Measurements from ENCODE around the gene ERBB4.

ERBB4 gene

GRCh38 chr2:212337486-212338343 lies 200.9 kb downstream of the ERBB4 start:
- no peak overlapping the region for H3K4me3 ChIP-seq (replicated peaks in 1 of 2; ENCODE audit: low read depth in 2 of 2, low read length in 2 of 2)
- DNase-seq (ENCODE audit: low read depth in 2 of 2): no peak
- no peak for TF ChIP-seq CTCF (IDR thresholded peaks at IDR 0.05; ENCODE audit: low read depth, low read length)

- H3K4me3 ChIP-seq (replicated peaks in 1 of 2; ENCODE audit: low read depth in 2 of 2, low read length in 2 of 2): no peak overlapping the region
- no peak for TF ChIP-seq CTCF (IDR thresholded peaks at IDR 0.05; ENCODE audit: low read depth, low read length)
- DNase-seq (ENCODE audit: low read depth in 2 of 2): no peak
Observed at GRCh38 chr2:212337036-212337435, 201.6 kb downstream of the ERBB4 start.

GRCh38 chr2:212330263-212330662 lies 208.3 kb downstream of the ERBB4 start:
- no peak overlapping the region for H3K4me3 ChIP-seq (replicated peaks in 1 of 2; ENCODE audit: low read depth in 2 of 2, low read length in 2 of 2)
- DNase-seq (ENCODE audit: low read depth in 2 of 2): no peak
- no peak for TF ChIP-seq CTCF (IDR thresholded peaks at IDR 0.05; ENCODE audit: low read depth, low read length)

- H3K4me3 ChIP-seq (replicated peaks in 1 of 2; ENCODE audit: low read depth in 2 of 2, low read length in 2 of 2): no peak overlapping the region
- no peak for TF ChIP-seq CTCF (IDR thresholded peaks at IDR 0.05; ENCODE audit: low read depth, low read length)
- no peak for DNase-seq (ENCODE audit: low read depth in 2 of 2)
Observed at GRCh38 chr2:212328712-212329496, 209.7 kb downstream of the ERBB4 start.

- DNase-seq (ENCODE audit: low read depth in 2 of 2): no peak
- no peak overlapping the region for H3K4me3 ChIP-seq (replicated peaks in 1 of 2; ENCODE audit: low read depth in 2 of 2, low read length in 2 of 2)
- no peak for TF ChIP-seq CTCF (IDR thresholded peaks at IDR 0.05; ENCODE audit: low read depth, low read length)
Observed at GRCh38 chr2:212328136-212328535, 210.5 kb downstream of the ERBB4 start.

GRCh38 chr2:212327171-212327809 lies 211.3 kb downstream of the ERBB4 start:
- DNase-seq (ENCODE audit: low read depth in 2 of 2): no peak
- no peak for TF ChIP-seq CTCF (IDR thresholded peaks at IDR 0.05; ENCODE audit: low read depth, low read length)

More at GRCh38 chr2:212327171-212327809, 211.3 kb downstream of the ERBB4 start:
- H3K4me3 ChIP-seq (replicated peaks in 1 of 2; ENCODE audit: low read depth in 2 of 2, low read length in 2 of 2): no peak overlapping the region

Data from cardiac fibroblast (primary cell).